ENCODE results near the gene PGAP3. TPM values are rescaled to one million over a fixed set of nuclear protein-coding genes. Genes with fewer than 3 reads are reported as not detected.

The PGAP3 gene
- total RNA-seq (10 to 100 TPM in 1 of 2 donors, 1 to 10 TPM in 1; 9.7 to 30.0 TPM), polyA plus RNA-seq (ENCODE audit: insufficient read length in 2 of 2) (10 to 100 TPM; 21.9 to 30.4 TPM)
- long read RNA-seq, donor 1, partial matches to known transcripts: 0 of 4 reads
- long read RNA-seq, donor 1, other reads (novel, unspliced or antisense): 0 of 4 reads
- long read RNA-seq, donor 2, partial matches to known transcripts: 0 of 4 reads
- long read RNA-seq, donor 2, other reads (novel, unspliced or antisense): 0 of 4 reads
- long read RNA-seq, donor 3, partial matches to known transcripts: 0 of 1 reads
- long read RNA-seq, donor 3, other reads (novel, unspliced or antisense): 0 of 1 reads
- long read RNA-seq, donor 4, transcript PGAP3-201 (8 exons, 2,737 nt): major isoform, 14 of 55 reads
- long read RNA-seq, donor 4, partial matches to known transcripts: 39 of 55 reads
- long read RNA-seq, donor 4, other reads (novel, unspliced or antisense): 0 of 55 reads

DNA sequence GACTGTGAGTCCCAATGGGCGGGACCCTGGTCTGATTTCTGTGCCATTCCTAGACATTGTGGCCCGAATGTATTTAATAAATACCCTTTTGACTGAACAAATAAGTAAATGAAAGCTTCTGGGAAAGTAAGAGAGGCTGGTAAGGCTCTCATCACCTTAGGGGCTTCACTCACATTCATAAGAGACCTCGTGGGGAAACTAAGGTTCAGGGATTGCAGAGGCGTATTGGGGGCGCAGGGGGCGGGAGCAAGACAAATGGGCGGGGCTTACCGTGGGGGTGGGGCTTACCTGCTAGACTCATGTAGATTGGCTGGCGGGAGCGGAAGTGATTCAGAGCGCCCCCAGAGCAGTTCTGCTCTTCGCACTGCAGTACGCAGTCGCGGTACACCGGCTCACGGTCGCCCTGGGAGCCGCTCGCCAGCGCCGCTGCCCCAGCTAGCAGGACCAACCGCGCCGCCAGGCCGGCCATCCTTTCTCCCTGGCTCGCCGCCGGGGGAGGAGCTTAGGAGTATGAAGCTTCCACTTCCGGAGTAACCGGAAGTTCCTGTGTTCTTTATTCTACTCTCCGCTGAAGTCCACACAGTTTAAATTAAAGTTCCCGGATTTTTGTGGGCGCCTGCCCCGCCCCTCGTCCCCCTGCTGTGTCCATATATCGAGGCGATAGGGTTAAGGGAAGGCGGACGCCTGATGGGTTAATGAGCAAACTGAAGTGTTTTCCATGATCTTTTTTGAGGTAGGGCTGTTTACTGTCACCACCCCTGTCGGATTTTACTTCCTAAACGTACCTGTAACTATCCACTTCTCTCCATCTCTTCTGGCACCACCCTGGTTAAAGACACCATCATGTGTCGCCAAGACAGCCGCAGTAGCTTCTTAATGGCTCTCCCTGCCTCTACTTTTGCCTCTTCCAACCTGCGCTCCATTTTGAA is at the start of gene PGAP3:
Gene PGAP3, minus strand, starts transcription at position 512 of the 929 bp plus-strand sequence. Its CDS starts 43 bp downstream, at position 469.
- Histone ChIP-seq H3K27me3 (ENCODE audit: control insufficient read depth, insufficient read depth, low read length) (no peaks in the 10 kb centered on the region), H3K4me3 (ENCODE audit: low read depth, low read length) (peak within 1 kb of the TSS; percentile 74), H3K27ac (ENCODE audit: low read depth, low read length) (peak within 1 kb of the TSS; percentile 94), H3K4me1 (ENCODE audit: control insufficient read depth, insufficient read depth, low read length) (peaks cover 14% of the 10 kb centered on the region), H3K36me3 (ENCODE audit: control insufficient read depth, insufficient read depth, low read length) (peaks cover 20% of the 10 kb centered on the region), H3K9me3 (ENCODE audit: control insufficient read depth, insufficient read depth, low read length) (no peaks in the 10 kb centered on the region)
- DNase-seq (ENCODE audit: low read depth in 4 of 6, low spot score in 6 of 6): peak; percentile 83 to 98 (median 90)
- WGBS (ENCODE audit: insufficient coverage): under 1% methylated on average over 31 of the region's 45 CpGs

GRCh38 chr17:39737206-39737759 is 49.4 kb upstream of the PGAP3 start:
- no peaks in the 10 kb centered on the region for H3K9me3 ChIP-seq (ENCODE audit: control insufficient read depth, insufficient read depth, low read length)
- H3K36me3 ChIP-seq (ENCODE audit: control insufficient read depth, insufficient read depth, low read length): no peaks in the 10 kb centered on the region
- H3K4me3 ChIP-seq (ENCODE audit: low read depth, low read length): no peak overlapping the region
- no peak overlapping the region for H3K27ac ChIP-seq (ENCODE audit: low read depth, low read length)
- peaks cover 63% of the 10 kb centered on the region for H3K27me3 ChIP-seq (ENCODE audit: control insufficient read depth, insufficient read depth, low read length)
- H3K4me1 ChIP-seq (ENCODE audit: control insufficient read depth, insufficient read depth, low read length): peaks cover 35% of the 10 kb centered on the region
- 42% methylated on average over 10 of the region's 13 CpGs for WGBS (ENCODE audit: insufficient coverage)
- no peak for DNase-seq (ENCODE audit: low read depth in 4 of 6, low spot score in 6 of 6)

- peaks cover 58% of the 10 kb centered on the region for H3K27me3 ChIP-seq (ENCODE audit: control insufficient read depth, insufficient read depth, low read length)
- H3K4me1 ChIP-seq (ENCODE audit: control insufficient read depth, insufficient read depth, low read length): peaks cover 35% of the 10 kb centered on the region
- WGBS (ENCODE audit: insufficient coverage): 59% methylated on average over 5 of the region's 10 CpGs
- H3K4me3 ChIP-seq (ENCODE audit: low read depth, low read length): no peak overlapping the region
- no peaks in the 10 kb centered on the region for H3K36me3 ChIP-seq (ENCODE audit: control insufficient read depth, insufficient read depth, low read length)
- H3K27ac ChIP-seq (ENCODE audit: low read depth, low read length): no peak overlapping the region
- no peaks in the 10 kb centered on the region for H3K9me3 ChIP-seq (ENCODE audit: control insufficient read depth, insufficient read depth, low read length)
- DNase-seq (ENCODE audit: low read depth in 4 of 6, low spot score in 6 of 6): no peak
These were observed 48.7 kb upstream of the PGAP3 start for GRCh38 chr17:39736319-39737165.

- no peaks in the 10 kb centered on the region for H3K9me3 ChIP-seq (ENCODE audit: control insufficient read depth, insufficient read depth, low read length)
- H3K4me3 ChIP-seq (ENCODE audit: low read depth, low read length): no peak overlapping the region
- no peak overlapping the region for H3K27ac ChIP-seq (ENCODE audit: low read depth, low read length)
- H3K36me3 ChIP-seq (ENCODE audit: control insufficient read depth, insufficient read depth, low read length): no peaks in the 10 kb centered on the region
- no peak for DNase-seq (ENCODE audit: low read depth in 4 of 6, low spot score in 6 of 6)
- H3K4me1 ChIP-seq (ENCODE audit: control insufficient read depth, insufficient read depth, low read length): peaks cover 35% of the 10 kb centered on the region
- 85% methylated on average over 2 of the region's 2 CpGs for WGBS (ENCODE audit: insufficient coverage)
- peaks cover 51% of the 10 kb centered on the region for H3K27me3 ChIP-seq (ENCODE audit: control insufficient read depth, insufficient read depth, low read length)
These were observed 48.0 kb upstream of the PGAP3 start for GRCh38 chr17:39735882-39736281.

- H3K9me3 ChIP-seq (ENCODE audit: control insufficient read depth, insufficient read depth, low read length): no peaks in the 10 kb centered on the region
- no peak overlapping the region for H3K27ac ChIP-seq (ENCODE audit: low read depth, low read length)
- DNase-seq (ENCODE audit: low read depth in 4 of 6, low spot score in 6 of 6): no peak
- peaks cover 19% of the 10 kb centered on the region for H3K27me3 ChIP-seq (ENCODE audit: control insufficient read depth, insufficient read depth, low read length)
- peaks cover 13% of the 10 kb centered on the region for H3K36me3 ChIP-seq (ENCODE audit: control insufficient read depth, insufficient read depth, low read length)
- WGBS (ENCODE audit: insufficient coverage): no CpG with 5 or more reads among the region's 3 CpGs
- peaks cover 14% of the 10 kb centered on the region for H3K4me1 ChIP-seq (ENCODE audit: control insufficient read depth, insufficient read depth, low read length)
- no peak overlapping the region for H3K4me3 ChIP-seq (ENCODE audit: low read depth, low read length)
These were observed 44.7 kb upstream of the PGAP3 start for GRCh38 chr17:39732586-39732985.

DNA sequence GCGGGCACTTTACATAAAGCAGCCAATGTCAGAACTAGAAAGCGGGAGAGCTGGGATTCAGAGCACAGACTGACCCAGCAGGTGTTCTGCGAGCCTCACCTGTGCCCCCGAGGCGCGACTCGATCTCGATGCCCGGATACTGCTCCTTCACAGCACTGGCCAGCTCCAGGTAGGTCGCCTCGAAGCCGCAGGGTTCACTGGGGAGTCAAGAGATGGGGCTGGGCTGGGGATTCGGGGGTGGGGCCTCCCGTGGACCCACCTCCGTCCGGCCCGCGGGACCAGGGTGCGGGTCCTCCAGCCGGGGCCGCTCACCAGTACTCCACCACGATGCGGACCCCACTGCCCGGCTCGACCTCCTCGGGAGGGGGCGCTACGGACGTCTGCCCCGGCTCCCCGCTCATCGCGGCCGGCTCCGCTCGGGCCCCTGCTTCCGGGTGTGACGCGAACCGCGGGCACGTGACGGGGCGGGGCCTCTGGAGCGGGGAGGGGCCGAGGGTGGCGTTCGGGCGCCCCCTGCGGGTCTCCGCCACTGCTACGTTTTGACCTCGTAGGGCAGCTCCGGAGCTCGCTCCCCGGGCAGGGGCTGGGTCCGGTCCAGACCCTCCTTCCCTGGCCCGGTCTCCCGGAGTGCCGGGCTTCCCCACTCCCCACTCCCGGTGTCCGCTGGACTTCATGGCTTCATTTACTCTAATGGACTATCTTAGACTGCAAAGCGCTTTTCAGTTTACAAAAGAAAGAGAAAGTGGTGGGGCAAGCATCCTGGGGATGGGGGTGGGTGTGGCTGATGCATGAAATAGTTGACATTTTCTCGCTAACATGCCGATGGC is 42.5 kb upstream of the PGAP3 start, which contains the start of gene MIEN1:
Gene MIEN1, minus strand, starts transcription at position 438 of the 827 bp plus-strand sequence. Its CDS starts 37 bp downstream, at position 401.
- H3K27me3 ChIP-seq (ENCODE audit: control insufficient read depth, insufficient read depth, low read length): no peaks in the 10 kb centered on the region
- peak within 1 kb of the TSS; percentile 73 for H3K4me3 ChIP-seq (ENCODE audit: low read depth, low read length)
- peak; percentile 67 to 95 (median 82) for DNase-seq (ENCODE audit: low read depth in 4 of 6, low spot score in 6 of 6)
- peaks cover 34% of the 10 kb centered on the region for H3K36me3 ChIP-seq (ENCODE audit: control insufficient read depth, insufficient read depth, low read length)
- H3K9me3 ChIP-seq (ENCODE audit: control insufficient read depth, insufficient read depth, low read length): no peaks in the 10 kb centered on the region
- H3K27ac ChIP-seq (ENCODE audit: low read depth, low read length): peak within 1 kb of the TSS; percentile 52
- under 1% methylated on average over 60 of the region's 65 CpGs for WGBS (ENCODE audit: insufficient coverage)
- peaks cover 11% of the 10 kb centered on the region for H3K4me1 ChIP-seq (ENCODE audit: control insufficient read depth, insufficient read depth, low read length)

GRCh38 chr17:39729280-39729851 is 41.5 kb upstream of the PGAP3 start:
- DNase-seq (ENCODE audit: low read depth in 4 of 6, low spot score in 6 of 6): no peak
- peak overlapping the region; percentile 73 for H3K4me3 ChIP-seq (ENCODE audit: low read depth, low read length)
- peaks cover 11% of the 10 kb centered on the region for H3K4me1 ChIP-seq (ENCODE audit: control insufficient read depth, insufficient read depth, low read length)
- no peaks in the 10 kb centered on the region for H3K27me3 ChIP-seq (ENCODE audit: control insufficient read depth, insufficient read depth, low read length)
- H3K9me3 ChIP-seq (ENCODE audit: control insufficient read depth, insufficient read depth, low read length): no peaks in the 10 kb centered on the region
- H3K27ac ChIP-seq (ENCODE audit: low read depth, low read length): peak overlapping the region; percentile 52
- H3K36me3 ChIP-seq (ENCODE audit: control insufficient read depth, insufficient read depth, low read length): peaks cover 44% of the 10 kb centered on the region
- 79% methylated on average over 3 of the region's 6 CpGs for WGBS (ENCODE audit: insufficient coverage)

- H3K9me3 ChIP-seq (ENCODE audit: control insufficient read depth, insufficient read depth, low read length): no peaks in the 10 kb centered on the region
- H3K4me3 ChIP-seq (ENCODE audit: low read depth, low read length): no peak overlapping the region
- H3K27me3 ChIP-seq (ENCODE audit: control insufficient read depth, insufficient read depth, low read length): no peaks in the 10 kb centered on the region
- DNase-seq (ENCODE audit: low read depth in 4 of 6, low spot score in 6 of 6): no peak
- H3K27ac ChIP-seq (ENCODE audit: low read depth, low read length): no peak overlapping the region
- H3K4me1 ChIP-seq (ENCODE audit: control insufficient read depth, insufficient read depth, low read length): peaks cover 11% of the 10 kb centered on the region
- peaks cover 57% of the 10 kb centered on the region for H3K36me3 ChIP-seq (ENCODE audit: control insufficient read depth, insufficient read depth, low read length)
- 80% methylated on average over 10 of the region's 10 CpGs for WGBS (ENCODE audit: insufficient coverage)
These were observed 39.7 kb upstream of the PGAP3 start for GRCh38 chr17:39727556-39727955.

Measured in spinal cord (tissue), 10 donors.